HG03558 (cell line): Measurements from ENCODE around the gene KCNG2.

Experiments used
- ATAC-seq: cut with Tn5 transposase; IDR thresholded peaks from one replicate; pipeline ENCODE4 v1.9.1; 2021; ENCODE audit warnings: moderate number of reproducible peaks; ENCODE audit not compliant: unreplicated experiment; ENCODE audit errors: extremely low read depth

KCNG2 gene

GRCh38 chr18:79766308-79766707, 31.4 kb upstream of the KCNG2 start:
- no peak for ATAC-seq

GRCh38 chr18:79768745-79769144, 29.0 kb upstream of the KCNG2 start:
- no peak for ATAC-seq

- no peak for ATAC-seq
Observed at GRCh38 chr18:79769698-79770500, 27.8 kb upstream of the KCNG2 start.

- ATAC-seq = no peak
Observed at GRCh38 chr18:79770501-79770815, 27.3 kb upstream of the KCNG2 start.

GRCh38 chr18:79770826-79771225, 26.9 kb upstream of the KCNG2 start:
- no peak for ATAC-seq

- no peak for ATAC-seq
Observed at GRCh38 chr18:79771446-79772107, 26.2 kb upstream of the KCNG2 start.

- ATAC-seq = no peak
Observed at GRCh38 chr18:79772108-79772864, 25.5 kb upstream of the KCNG2 start.

GRCh38 chr18:79772865-79773696, 24.7 kb upstream of the KCNG2 start:
- ATAC-seq = no peak

GRCh38 chr18:79774111-79774510, 23.6 kb upstream of the KCNG2 start:
- no peak for ATAC-seq

GRCh38 chr18:79775441-79776221, 22.1 kb upstream of the KCNG2 start:
- no peak for ATAC-seq

- ATAC-seq = no peak
Observed at GRCh38 chr18:79776674-79777073, 21.1 kb upstream of the KCNG2 start.

- no peak for ATAC-seq
Observed at GRCh38 chr18:79778291-79778791, 19.4 kb upstream of the KCNG2 start.

- ATAC-seq = no peak
Observed at GRCh38 chr18:79779021-79779699, 18.6 kb upstream of the KCNG2 start.

GRCh38 chr18:79779700-79780190, 18.0 kb upstream of the KCNG2 start:
- no peak for ATAC-seq

- no peak for ATAC-seq
Observed at GRCh38 chr18:79780547-79780946, 17.2 kb upstream of the KCNG2 start.

GRCh38 chr18:79781331-79781941, 16.3 kb upstream of the KCNG2 start:
- no peak for ATAC-seq

- no peak for ATAC-seq
Observed at GRCh38 chr18:79782566-79783308, 15.0 kb upstream of the KCNG2 start.
